Endothelial cell of umbilical vein (primary cell): ENCODE data around the gene PRKAG2. TPM values are rescaled to one million over a fixed set of nuclear protein-coding genes. Genes with fewer than 3 reads are reported as not detected.

Source experiments
- BruUV-seq: library from RNA; stranded (reverse); fragments of 400-500 nt; replicated peaks from 2 replicates; lab custom pipeline; 2021; lab: Mats Ljungman, UMichigan
- CTCF ChIA-PET: fragments of 300-600, 350-600 bp; sonication (Branson Sonifier 250); formaldehyde crosslinking; loops from one replicate; lab custom pipeline; 2021; ENCODE audit warnings: antibody characterized with exemption, inconsistent platforms; lab: Charles Lee
- POLR2A ChIA-PET: fragments of 300-600, 350-600 bp; sonication (Branson Sonifier 250); formaldehyde crosslinking; loops from one replicate; lab custom pipeline; 2021; ENCODE audit warnings: antibody characterized with exemption, inconsistent platforms; lab: Charles Lee
- DNase-seq: peaks from one replicate; pipeline ENCODE4 v3.0.0-alpha.2; 2011; ENCODE audit warnings: low read depth, low spot score
- FAIRE-seq: peaks from 2 replicates; lab custom pipeline; 2011; peaks lifted over from hg19 to GRCh38; lab: Jason Lieb, UNC
- H2AFZ ChIP-seq: 2 replicates; pipeline ENCODE4 v1.6.0; 2012; ENCODE audit warnings: low read depth, low read length, control low read depth, inconsistent platforms
- H3K27ac ChIP-seq: 2 replicates; pipeline ENCODE4 v1.5.1; 2011; ENCODE audit warnings: low read depth, mild to moderate bottlenecking, control low read depth, low read length, moderate library complexity; ENCODE audit not compliant: insufficient read depth
- H3K27me3 ChIP-seq, 2 experiments: 2 replicates each; pipeline versions ENCODE4 v1.6.0 to v1.6.1; 2011; ENCODE audit warnings: low read length in 2 of 2, mixed read lengths in 1 of 2; ENCODE audit not compliant: control insufficient read depth in 2 of 2, insufficient read depth in 2 of 2
- H3K36me3 ChIP-seq, 2 experiments: 2 replicates in 1 of 2; 3 replicates in 1 of 2; pipeline ENCODE4 v1.5.1; 2011; ENCODE audit warnings: low read length in 2 of 2, mild to moderate bottlenecking in 1 of 2, moderate library complexity in 1 of 2; ENCODE audit not compliant: control insufficient read depth in 2 of 2, insufficient read depth in 2 of 2; ENCODE audit errors: extremely low read depth in 1 of 2
- H3K4me1 ChIP-seq: 3 replicates; pipeline ENCODE4 v1.5.1; 2011; ENCODE audit warnings: mild to moderate bottlenecking, low read length; ENCODE audit not compliant: control insufficient read depth, insufficient read depth; ENCODE audit errors: extremely low read depth
- H3K4me2 ChIP-seq: 2 replicates; pipeline ENCODE4 v1.6.1; 2011; ENCODE audit warnings: low read length, control low read depth, mixed read lengths; ENCODE audit not compliant: insufficient read depth
- H3K4me3 ChIP-seq, 3 experiments: fragments of 200-600 bp in 1 of 3; sonication (generic), shearing (Covaris generic) in 1 of 3; replicated peaks in 1 of 3; 2 replicates each; pipeline ENCODE4 v1.5.1; 2011 to 2016; ENCODE audit warnings: control low read depth in 3 of 3, low read length in 3 of 3, mild to moderate bottlenecking in 2 of 3, inconsistent platforms in 1 of 3, low read depth in 1 of 3, moderate library complexity in 1 of 3; ENCODE audit not compliant: insufficient read depth in 1 of 3
- H3K79me2 ChIP-seq: 2 replicates; pipeline ENCODE4 v1.6.0; 2012; ENCODE audit warnings: low read length, inconsistent platforms; ENCODE audit not compliant: control insufficient read depth, insufficient read depth
- H3K9ac ChIP-seq: replicated peaks from 2 replicates; pipeline ENCODE3; 2011; ENCODE audit warnings: low read length, control low read depth; ENCODE audit not compliant: insufficient read depth; ENCODE audit errors: extremely low read depth
- H3K9me1 ChIP-seq: replicated peaks from 3 replicates; pipeline ENCODE4 v1.6.0; 2011; ENCODE audit warnings: mild to moderate bottlenecking, low read length; ENCODE audit not compliant: control insufficient read depth, insufficient read depth; ENCODE audit errors: extremely low read depth
- H3K9me3 ChIP-seq: replicated peaks from 2 replicates; pipeline ENCODE4 v1.5.1; 2012; ENCODE audit warnings: low read length, inconsistent platforms; ENCODE audit not compliant: control insufficient read depth, insufficient read depth
- H4K20me1 ChIP-seq: replicated peaks from 2 replicates; pipeline ENCODE3; 2011; ENCODE audit warnings: mild to moderate bottlenecking, low read length; ENCODE audit not compliant: control insufficient read depth, insufficient read depth; ENCODE audit errors: extremely low read depth
- FOS ChIP-seq: IDR thresholded peaks from 2 replicates; pipeline ENCODE4 v1.6.1; 2011; ENCODE audit warnings: mild to moderate bottlenecking, low read length, moderate library complexity, borderline replicate concordance; ENCODE audit not compliant: insufficient read depth
- GATA2 ChIP-seq: IDR thresholded peaks from 2 replicates; pipeline ENCODE4 v1.7.0; 2011; ENCODE audit warnings: low read depth, mild to moderate bottlenecking, moderate library complexity, mixed read lengths, low read length; ENCODE audit not compliant: insufficient read length, insufficient read depth
- JUN ChIP-seq: IDR thresholded peaks from 2 replicates; pipeline ENCODE4 v1.6.1; 2011; ENCODE audit warnings: borderline replicate concordance, low read depth; ENCODE audit not compliant: insufficient read length, insufficient read depth
- MYC ChIP-seq: IDR thresholded peaks from one replicate; pipeline ENCODE4 v1.6.1; 2011; ENCODE audit warnings: mild to moderate bottlenecking, low read depth, low read length
- POLR2A ChIP-seq: IDR thresholded peaks from 2 replicates; pipeline ENCODE4 v1.6.1; 2012; ENCODE audit warnings: low read depth, mild to moderate bottlenecking, control low read depth, low read length
- POLR2AphosphoS5 ChIP-seq: IDR thresholded peaks from 2 replicates; pipeline ENCODE4 v1.6.1; 2012; ENCODE audit warnings: low read depth, mild to moderate bottlenecking, control low read depth, low read length, moderate library complexity; ENCODE audit not compliant: insufficient read depth
- dilution Hi-C: fragments of 300-500 bp; cut with MboI; formaldehyde crosslinking; loops from one replicate; pipeline ENCODE4 v1.15.0; 2019; ENCODE audit warnings: low sequenced_read_pairs; ENCODE audit not compliant: extremely low pct_ligation_motif_present
- intact Hi-C: fragments of 100-400 bp; cut with micrococcal nuclease; formaldehyde crosslinking; loops from one replicate; pipeline ENCODE4 v1.10.0; 2022
- polyA plus RNA-seq, 4 experiments: library from polyadenylated mRNA; depleted of rRNA in 3 of 4; stranded (reverse) in 3 of 4; unstranded in 1 of 4; fragments of >200 nt; gene quantifications; 2 replicates each; pipeline versions ENCODE4 v1.2.1 to v1.2.3, GENCODE V29; 2011 to 2012; ENCODE audit warnings: missing spikeins in 1 of 4
- total RNA-seq: library from RNA; stranded (reverse); gene quantifications from 2 replicates; pipeline ENCODE4 v1.2.3, GENCODE V29; 2021
- TF ChIP-seq, protein P1 (sequence below): IDR thresholded peaks from 2 replicates; pipeline ENCODE4 v1.6.1; 2011; ENCODE audit not compliant: insufficient read depth, insufficient read length
- TF ChIP-seq, protein P2 (sequence below), 2 donors: IDR thresholded peaks; 1 replicate in 1 of 2; 2 replicates in 1 of 2; pipeline ENCODE4 v1.5.1; 2011; ENCODE audit warnings: low read length in 2 of 2, mild to moderate bottlenecking in 2 of 2, moderate library complexity in 2 of 2, control low read depth in 1 of 2, inconsistent platforms in 1 of 2, low read depth in 1 of 2; ENCODE audit not compliant: insufficient read depth in 1 of 2; ENCODE audit errors: extremely low read depth in 1 of 2

PRKAG2 gene
- total and polyA plus RNA-seq, 2 donors (not counting 3 experiments of a cell fraction or from before 2014, with no cell fraction given) = 19.3 to 51.5 TPM

DNA sequence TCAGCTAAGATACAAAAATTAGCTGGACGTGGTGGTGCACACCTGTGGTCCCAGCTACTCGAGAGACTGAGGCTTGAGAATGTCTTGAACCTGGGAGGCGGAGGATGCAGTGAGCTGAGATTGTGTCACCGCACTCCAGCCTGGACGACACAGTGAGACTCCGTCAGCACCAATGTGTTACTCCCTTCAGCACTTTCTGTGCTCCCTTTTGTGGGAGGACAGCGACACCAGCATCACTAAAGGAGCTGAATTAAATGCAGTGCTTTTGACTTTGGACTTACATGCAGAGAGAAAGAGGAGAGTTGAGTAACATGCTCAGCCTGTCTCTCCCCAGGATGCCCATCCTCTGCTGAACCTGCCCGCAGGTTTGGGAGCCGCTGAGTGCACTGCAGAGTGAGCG, 265.0 kb downstream of the PRKAG2 start:
- DNase-seq = no peak
- no TSS peak for BruUV-seq
- Histone ChIP-seq H4K20me1 (no peaks in the 10 kb centered on the region), H3K27ac (no peak overlapping the region), H3K79me2 (peaks cover 71% of the 10 kb centered on the region), H3K9ac (no peak overlapping the region), H3K9me3 (no peaks in the 10 kb centered on the region), H3K4me2 (no peak overlapping the region), H2AFZ (no peak overlapping the region), H3K27me3 (no peaks in the 10 kb centered on the region), H3K9me1 (no peaks in the 10 kb centered on the region), H3K36me3 (peaks cover 0 to 4% of the 10 kb centered on the region in 2 experiments), H3K4me1 (peaks cover 10% of the 10 kb centered on the region), H3K4me3 (no peak overlapping the region)
- ChIA-PET CTCF (interaction anchor here (1.5 to 3.0 kb wide), 2 partner anchors 11 to 125 kb away, joined by 5 to 9 read pairs; no protein-coding TSS in a partner anchor), POLR2A (no interaction called here)
- FAIRE-seq = no peak
- dilution Hi-C loops (no loop called here), intact Hi-C loops (no loop called here)
- TF ChIP-seq, protein P1, sequence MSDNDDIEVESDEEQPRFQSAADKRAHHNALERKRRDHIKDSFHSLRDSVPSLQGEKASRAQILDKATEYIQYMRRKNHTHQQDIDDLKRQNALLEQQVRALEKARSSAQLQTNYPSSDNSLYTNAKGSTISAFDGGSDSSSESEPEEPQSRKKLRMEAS = no peak
- TF ChIP-seq, protein P2, sequence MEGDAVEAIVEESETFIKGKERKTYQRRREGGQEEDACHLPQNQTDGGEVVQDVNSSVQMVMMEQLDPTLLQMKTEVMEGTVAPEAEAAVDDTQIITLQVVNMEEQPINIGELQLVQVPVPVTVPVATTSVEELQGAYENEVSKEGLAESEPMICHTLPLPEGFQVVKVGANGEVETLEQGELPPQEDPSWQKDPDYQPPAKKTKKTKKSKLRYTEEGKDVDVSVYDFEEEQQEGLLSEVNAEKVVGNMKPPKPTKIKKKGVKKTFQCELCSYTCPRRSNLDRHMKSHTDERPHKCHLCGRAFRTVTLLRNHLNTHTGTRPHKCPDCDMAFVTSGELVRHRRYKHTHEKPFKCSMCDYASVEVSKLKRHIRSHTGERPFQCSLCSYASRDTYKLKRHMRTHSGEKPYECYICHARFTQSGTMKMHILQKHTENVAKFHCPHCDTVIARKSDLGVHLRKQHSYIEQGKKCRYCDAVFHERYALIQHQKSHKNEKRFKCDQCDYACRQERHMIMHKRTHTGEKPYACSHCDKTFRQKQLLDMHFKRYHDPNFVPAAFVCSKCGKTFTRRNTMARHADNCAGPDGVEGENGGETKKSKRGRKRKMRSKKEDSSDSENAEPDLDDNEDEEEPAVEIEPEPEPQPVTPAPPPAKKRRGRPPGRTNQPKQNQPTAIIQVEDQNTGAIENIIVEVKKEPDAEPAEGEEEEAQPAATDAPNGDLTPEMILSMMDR (IDR thresholded peaks at IDR 0.05; ENCODE audit: extremely low read depth in 1 of 2, insufficient read depth in 1 of 2, low read depth in 1 of 2, low read length in 2 of 2) = no peak
- TF ChIP-seq FOS (no peak), MYC (no peak), GATA2 (no peak), JUN (no peak), POLR2A (no peak), POLR2AphosphoS5 (no peak)
